Neural cell (in vitro differentiated cells): ENCODE data around the gene IFI35. TPM values are rescaled to one million over a fixed set of nuclear protein-coding genes. Genes with fewer than 3 reads are reported as not detected.

Experiments used
- H2AFZ ChIP-seq: fragments of 200-600, 300-800 bp; sonication (generic), shearing (Covaris generic); 2 replicates; pipeline ENCODE4 v1.6.0; 2014; ENCODE audit warnings: low read depth, mild to moderate bottlenecking, antibody characterized with exemption, low read length, moderate library complexity
- H3F3A ChIP-seq: fragments of 200-600 bp; shearing (Covaris generic); 2 replicates; pipeline ENCODE4 v1.6.1; 2016; ENCODE audit warnings: mild to moderate bottlenecking, moderate library complexity, mixed read lengths, antibody characterized with exemption, low read length; ENCODE audit not compliant: insufficient read depth, poor library complexity, severe bottlenecking
- H3K27ac ChIP-seq: fragments of 200-600, 300-800 bp; sonication (generic), shearing (Covaris generic); 2 replicates; pipeline ENCODE4 v1.5.1; 2014; ENCODE audit warnings: mild to moderate bottlenecking, low read length, moderate library complexity
- H3K27me3 ChIP-seq: fragments of 300-800, 200-600 bp; sonication (generic), shearing (Covaris generic); 2 replicates; pipeline ENCODE4 v1.6.0; 2014; ENCODE audit warnings: mild to moderate bottlenecking, low read depth, low read length, moderate library complexity; ENCODE audit not compliant: insufficient read depth
- H3K36me3 ChIP-seq: fragments of 300-800, 200-600 bp; sonication (generic), shearing (Covaris generic); 2 replicates; pipeline ENCODE4 v1.5.1; 2014; ENCODE audit warnings: mild to moderate bottlenecking, antibody characterized with exemption, low read length, moderate library complexity; ENCODE audit not compliant: insufficient read depth
- H3K4me2 ChIP-seq: fragments of 300-800, 200-600 bp; sonication (generic), shearing (Covaris generic); 2 replicates; pipeline ENCODE4 v1.6.0; 2014; ENCODE audit warnings: mild to moderate bottlenecking, low read length
- H3K4me3 ChIP-seq: fragments of 300-800, 200-600 bp; sonication (generic), shearing (Covaris generic); 2 replicates; pipeline ENCODE4 v1.5.1; 2014; ENCODE audit warnings: mild to moderate bottlenecking, low read length, moderate library complexity
- H3K79me2 ChIP-seq: fragments of 200-600 bp; shearing (Covaris generic); replicated peaks from 2 replicates; pipeline ENCODE4 v1.6.0; 2014; ENCODE audit warnings: mild to moderate bottlenecking, low read length, moderate library complexity; ENCODE audit not compliant: insufficient read depth
- H3K9ac ChIP-seq: fragments of 300-800, 200-600 bp; sonication (generic), shearing (Covaris generic); 2 replicates; pipeline ENCODE4 v1.6.1; 2016; ENCODE audit warnings: mild to moderate bottlenecking, low read length, mixed read lengths
- H3K9me2 ChIP-seq: fragments of 200-600 bp; shearing (Covaris generic); 2 replicates; pipeline ENCODE4 v1.6.1; 2016; ENCODE audit warnings: mild to moderate bottlenecking, low read length, mixed read lengths; ENCODE audit not compliant: insufficient read depth
- H3K9me3 ChIP-seq: fragments of 200-600, 300-800 bp; sonication (generic), shearing (Covaris generic); 2 replicates; pipeline ENCODE4 v1.6.1; 2016; ENCODE audit warnings: mild to moderate bottlenecking, mixed run types, low read length, moderate library complexity, mixed read lengths
- H4K20me1 ChIP-seq: fragments of 200-600 bp; shearing (Covaris generic); 2 replicates; pipeline ENCODE4 v1.6.1; 2016; ENCODE audit warnings: mild to moderate bottlenecking, mixed run types; ENCODE audit not compliant: insufficient read depth
- CTCF ChIP-seq: fragments of 450-650 bp; IDR thresholded peaks from 2 replicates; pipeline ENCODE4 v1.5.1; 2014; ENCODE audit warnings: antibody characterized with exemption, mild to moderate bottlenecking, moderate library complexity; ENCODE audit not compliant: poor library complexity, severe bottlenecking
- EP300 ChIP-seq: fragments of 450-650 bp; conservative IDR thresholded peaks from 2 replicates; pipeline ENCODE4 v1.6.1; 2014; ENCODE audit warnings: antibody characterized with exemption, mild to moderate bottlenecking, moderate library complexity; ENCODE audit not compliant: poor library complexity, severe bottlenecking
- EZH2 ChIP-seq: fragments of 200-600, 300-800 bp; shearing (Covaris generic), sonication (generic); IDR thresholded peaks from 2 replicates; pipeline ENCODE4 v1.6.1; 2014; ENCODE audit warnings: antibody characterized with exemption, low read length, borderline replicate concordance, mild to moderate bottlenecking; ENCODE audit not compliant: insufficient read depth, poor library complexity, severe bottlenecking
- MXI1 ChIP-seq: fragments of 450-650 bp; conservative IDR thresholded peaks from 2 replicates; pipeline ENCODE4 v1.6.1; 2014; ENCODE audit warnings: antibody characterized with exemption, mild to moderate bottlenecking; ENCODE audit not compliant: poor library complexity, severe bottlenecking
- POLR2AphosphoS5 ChIP-seq: IDR thresholded peaks from 2 replicates; pipeline ENCODE4 v1.6.1; 2012
- RAD21 ChIP-seq: fragments of 450-650 bp; conservative IDR thresholded peaks from 2 replicates; pipeline ENCODE4 v1.6.1; 2014; ENCODE audit warnings: antibody characterized with exemption, mild to moderate bottlenecking, moderate library complexity
- REST ChIP-seq: IDR thresholded peaks from 2 replicates; pipeline ENCODE4 v1.6.1; 2012; ENCODE audit warnings: borderline replicate concordance
- SMC3 ChIP-seq: fragments of 450-650 bp; conservative IDR thresholded peaks from 2 replicates; pipeline ENCODE4 v1.6.1; 2014; ENCODE audit warnings: antibody characterized with exemption, mild to moderate bottlenecking, moderate library complexity; ENCODE audit not compliant: poor library complexity
- TAF1 ChIP-seq: IDR thresholded peaks from 2 replicates; pipeline ENCODE4 v1.6.1; 2012; ENCODE audit warnings: low read depth
- polyA plus RNA-seq: library from polyadenylated mRNA; depleted of rRNA; stranded (reverse); fragments of >200 nt; gene quantifications from 2 replicates; pipeline ENCODE4 v1.2.3, GENCODE V29; 2014

IFI35 gene
- polyA plus RNA-seq, 1 donor from 2014 or later = not detected

- H3K9ac ChIP-seq = no peak overlapping the region
- no peak overlapping the region for H2AFZ ChIP-seq
- H3F3A ChIP-seq = no peaks in the 10 kb centered on the region
- no peaks in the 10 kb centered on the region for H3K36me3 ChIP-seq
- no peak overlapping the region for H3K27ac ChIP-seq
- H3K9me2 ChIP-seq = no peaks in the 10 kb centered on the region
- H3K27me3 ChIP-seq = no peaks in the 10 kb centered on the region
- H3K9me3 ChIP-seq = no peaks in the 10 kb centered on the region
- TF ChIP-seq POLR2AphosphoS5 = no peak
- H3K4me2 ChIP-seq = no peak overlapping the region
- no peak overlapping the region for H3K4me3 ChIP-seq
- H4K20me1 ChIP-seq = no peaks in the 10 kb centered on the region
- H3K79me2 ChIP-seq = no peaks in the 10 kb centered on the region
Observed at GRCh38 chr17:43040655-43041054, 34.1 kb downstream of the IFI35 start.

- Histone ChIP-seq H3K27me3 (no peaks in the 10 kb centered on the region), H3K36me3 (no peaks in the 10 kb centered on the region), H3K9me3 (no peaks in the 10 kb centered on the region), H3F3A (no peaks in the 10 kb centered on the region), H3K4me3 (no peak overlapping the region), H3K79me2 (no peaks in the 10 kb centered on the region), H3K9me2 (no peaks in the 10 kb centered on the region), H3K4me2 (no peak overlapping the region), H3K9ac (no peak overlapping the region), H3K27ac (peak overlapping the region; percentile 21), H2AFZ (peak overlapping the region; percentile 7), H4K20me1 (no peaks in the 10 kb centered on the region)
- TF ChIP-seq EZH2 (no peak), REST (no peak), CTCF (no peak), POLR2AphosphoS5 (no peak), SMC3 (no peak), TAF1 (no peak), EP300 (no peak), RAD21 (no peak), MXI1 (no peak)
Observed at GRCh38 chr17:43042025-43042628, 35.5 kb downstream of the IFI35 start.

- no peak overlapping the region for H3K4me3 ChIP-seq
- no peak overlapping the region for H3K9ac ChIP-seq
- no peaks in the 10 kb centered on the region for H3K27me3 ChIP-seq
- H4K20me1 ChIP-seq = no peaks in the 10 kb centered on the region
- H2AFZ ChIP-seq = no peak overlapping the region
- H3F3A ChIP-seq = no peaks in the 10 kb centered on the region
- no peaks in the 10 kb centered on the region for H3K9me2 ChIP-seq
- H3K27ac ChIP-seq = no peak overlapping the region
- no peaks in the 10 kb centered on the region for H3K36me3 ChIP-seq
- no peak overlapping the region for H3K4me2 ChIP-seq
- H3K9me3 ChIP-seq = no peaks in the 10 kb centered on the region
- H3K79me2 ChIP-seq = no peaks in the 10 kb centered on the region
- TF ChIP-seq TAF1 (no peak), SMC3 (no peak), REST (no peak), RAD21 (no peak), EZH2 (no peak), CTCF (no peak), MXI1 (no peak)
Observed at GRCh38 chr17:43043307-43043706, 36.7 kb downstream of the IFI35 start.
